Stimulated activated CD4-positive, alpha-beta T cell treated with anti-CD3 and anti-CD28 coated beads, Interleukin-1b, Interleukin-23, amount 100 ng/mL, for 24 hours (primary cell): ENCODE measurements around the gene DAB2IP.
"Not testable (repeated sequence)": the region's sequence is repeated elsewhere in the genome, so short reads cannot be mapped to it uniquely, and the experiment has no call there.

Source experiments
- DNase-seq, 4 experiments: peaks; one replicate each; pipeline ENCODE4 v3.0.0-alpha.2; 2020; ENCODE audit warnings: low read depth in 4 of 4, low spot score in 1 of 4

The DAB2IP gene

DNA sequence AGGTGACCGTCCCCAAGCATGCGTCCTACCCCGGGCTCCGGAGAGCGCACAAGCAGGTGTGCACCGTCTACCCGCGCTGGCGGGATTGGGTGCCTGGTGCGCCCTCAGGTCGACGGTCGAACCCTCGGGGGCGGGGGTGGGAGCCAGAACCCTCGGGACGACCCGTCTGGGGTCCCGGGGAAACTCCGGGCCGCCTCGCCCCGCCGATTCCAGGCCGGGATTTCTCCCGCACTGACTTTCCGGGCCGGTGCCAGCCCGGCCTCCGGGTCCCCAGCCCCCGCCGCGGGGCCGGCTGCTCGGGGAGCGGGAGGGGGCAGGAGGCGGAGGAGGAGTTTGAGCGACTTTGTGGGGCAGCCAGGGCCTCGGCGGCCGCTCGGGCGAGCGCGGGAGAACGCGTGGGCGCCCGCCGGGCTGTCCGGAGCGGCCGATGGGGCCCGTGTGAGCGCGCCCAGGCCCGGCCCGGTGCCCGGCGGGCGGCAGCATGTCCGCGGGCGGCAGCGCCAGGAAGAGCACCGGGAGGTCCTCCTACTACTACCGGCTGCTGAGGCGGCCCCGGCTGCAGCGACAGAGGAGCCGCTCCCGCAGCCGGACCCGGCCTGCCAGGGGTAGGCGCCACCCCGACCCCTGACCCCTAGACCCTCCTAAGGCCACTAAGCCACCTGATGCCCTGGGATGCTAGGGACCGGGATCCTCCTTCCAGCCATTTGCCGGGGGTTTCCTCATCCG lies at the start of gene DAB2IP:
DAB2IP (plus strand) TSS at position 340 of the 726 bp plus-strand sequence; CDS start at position 482, 142 bp downstream.
- no peak for DNase-seq

- DNase-seq, result no peak
These were observed 48.4 kb upstream of the DAB2IP start for GRCh38 chr9:121603028-121603427.

GRCh38 chr9:121604242-121604641 lies 47.2 kb upstream of the DAB2IP start:
- no peak for DNase-seq

GRCh38 chr9:121604654-121605053 lies 46.8 kb upstream of the DAB2IP start:
- no peak for DNase-seq

DNA sequence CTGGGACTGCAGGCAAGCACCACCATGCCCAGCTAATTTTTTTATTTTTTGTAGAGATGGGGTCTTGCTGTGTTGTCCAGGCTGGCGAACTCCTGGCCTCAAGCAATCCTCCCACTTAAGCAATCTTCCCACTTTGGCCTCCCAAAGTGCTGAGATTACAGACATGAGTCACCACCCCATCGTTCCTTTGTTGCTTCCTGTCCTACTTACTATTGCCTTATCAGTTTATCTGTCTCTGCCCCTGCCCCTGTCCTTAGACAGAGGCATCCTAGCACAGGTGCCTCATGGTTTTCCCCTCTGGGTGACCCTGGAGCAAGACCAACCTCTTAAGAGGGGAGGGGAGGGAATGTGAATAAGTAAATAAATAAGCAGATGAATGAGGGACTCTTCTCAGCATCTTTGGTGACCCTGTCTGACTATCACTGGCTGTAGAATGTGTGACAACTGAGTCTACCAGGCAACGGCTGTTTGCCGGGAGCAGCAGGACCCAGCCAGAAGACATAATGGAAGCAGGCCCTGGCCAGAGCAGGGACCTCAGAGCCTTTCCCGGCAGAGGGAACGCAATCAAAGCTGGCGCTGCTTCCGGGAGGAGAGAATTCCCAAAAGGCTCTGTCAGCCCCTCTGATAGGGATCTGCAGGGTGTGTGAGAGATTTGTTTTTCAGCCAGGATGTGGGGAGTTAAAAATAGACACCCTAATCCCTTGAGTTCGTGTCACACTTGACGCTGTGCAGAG lies 43.8 kb upstream of the DAB2IP start:
- DNase-seq, result no peak

DNA sequence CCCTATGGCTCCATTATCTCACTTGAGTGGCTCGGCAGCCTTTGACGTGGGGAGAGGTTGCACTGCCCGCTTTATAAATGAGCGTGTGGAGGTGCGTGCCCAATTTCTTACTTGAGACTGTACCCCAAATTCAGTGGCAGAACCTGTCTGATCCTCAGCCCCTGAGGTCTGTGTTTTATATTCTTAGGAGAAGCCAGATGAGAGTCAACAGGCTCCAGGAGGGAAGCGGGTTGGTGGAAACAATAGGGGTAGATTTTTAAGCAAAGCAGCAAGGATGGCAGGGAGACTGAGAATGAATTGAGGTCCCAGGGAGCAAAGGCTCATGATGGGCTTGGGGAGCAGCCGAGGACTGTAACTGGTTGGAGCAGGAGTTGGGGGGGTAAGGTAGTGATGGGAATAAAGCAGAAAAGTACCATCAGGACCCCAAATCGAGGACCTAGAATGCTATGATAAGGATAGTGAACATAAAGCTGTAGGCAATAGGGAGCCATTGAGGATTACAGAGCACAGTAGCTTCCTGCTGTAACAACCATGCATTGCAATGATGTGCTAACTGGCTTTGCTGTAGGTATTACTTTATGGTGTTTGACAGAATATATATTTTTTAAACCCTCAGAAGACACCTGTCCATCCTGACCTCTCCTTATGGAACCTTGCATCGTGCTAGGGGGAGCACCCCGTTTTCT lies 43.1 kb upstream of the DAB2IP start:
- no peak for DNase-seq

GRCh38 chr9:121609822-121610637 lies 41.4 kb upstream of the DAB2IP start:
- no peak for DNase-seq

DNA sequence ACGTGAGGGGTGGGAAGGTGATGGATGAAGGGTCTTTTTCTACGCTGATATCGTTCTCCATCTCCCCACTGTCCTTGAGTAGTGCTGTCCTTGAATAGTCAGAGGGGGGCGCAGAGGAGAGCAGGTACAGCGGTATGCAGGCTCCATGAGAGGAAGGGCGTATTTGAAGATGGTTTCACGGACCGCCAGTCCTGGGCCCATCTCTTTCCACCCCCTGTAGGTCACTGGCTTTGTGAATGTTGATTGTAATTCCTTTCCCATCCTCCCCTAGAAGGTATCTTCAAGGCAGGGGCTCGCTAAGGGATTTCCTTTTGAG lies 40.8 kb upstream of the DAB2IP start:
- no peak for DNase-seq

DNA sequence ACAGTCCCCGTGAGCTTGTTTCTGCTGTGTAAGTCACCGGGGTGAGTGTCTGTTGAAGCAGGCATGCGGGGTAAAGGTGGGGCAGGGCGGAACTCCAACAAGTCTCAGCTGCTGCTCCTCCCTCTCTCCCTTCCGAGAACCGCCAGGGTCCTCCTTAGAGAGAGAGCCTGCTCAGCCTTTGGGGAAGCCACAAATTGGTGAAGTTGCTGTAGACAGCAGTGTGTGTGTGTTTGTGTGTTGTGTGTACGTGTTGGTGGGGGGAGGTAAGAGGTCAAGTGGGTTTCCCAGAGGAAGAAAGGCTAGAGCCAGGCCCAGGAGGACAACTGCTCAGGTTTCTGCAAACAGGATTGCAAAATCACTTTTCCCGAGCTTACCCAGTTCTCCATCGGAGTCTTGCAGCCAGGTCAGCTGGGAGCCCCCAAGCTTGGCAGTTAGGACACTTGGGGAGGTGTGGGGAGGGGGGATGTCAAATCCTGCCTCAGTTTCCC lies 38.9 kb upstream of the DAB2IP start:
- no peak for DNase-seq

DNA sequence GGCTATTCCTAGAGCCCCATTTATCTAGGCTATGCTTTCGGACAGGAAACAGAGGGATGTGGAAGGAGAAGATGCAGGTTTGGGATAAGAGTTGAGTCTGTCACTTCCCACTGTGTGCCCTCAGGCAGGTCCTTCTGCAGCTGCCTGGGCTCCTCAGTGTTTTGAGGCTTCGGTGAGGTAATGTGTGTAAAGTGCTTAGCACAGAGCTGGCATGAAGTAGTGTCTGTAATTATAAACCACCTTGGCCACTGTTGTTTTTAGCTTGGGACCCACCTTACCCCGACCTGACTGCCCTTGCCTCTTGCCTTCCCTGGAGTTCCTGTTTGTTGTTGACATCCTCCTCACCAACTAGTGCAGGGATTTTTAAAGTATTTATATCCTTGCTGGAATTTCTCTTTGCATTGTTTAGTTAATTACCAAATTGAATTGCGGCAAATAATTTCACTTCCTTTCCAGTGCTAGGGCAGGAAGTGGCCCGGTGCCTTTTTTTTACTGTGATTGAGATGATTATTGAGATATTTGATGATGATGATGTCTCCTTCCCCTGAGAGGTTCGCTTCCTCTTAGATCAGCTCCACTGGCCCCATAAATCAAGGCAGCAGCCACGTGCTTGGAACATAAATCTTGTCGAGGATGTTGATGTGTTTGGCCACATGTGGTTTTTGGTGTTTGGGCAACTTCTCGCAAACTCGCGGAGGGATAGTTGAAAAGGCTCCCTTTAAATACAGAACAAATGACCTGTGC lies 38.3 kb upstream of the DAB2IP start:
- no peak for DNase-seq

- no peak for DNase-seq
These were observed 35.2 kb upstream of the DAB2IP start for GRCh38 chr9:121616123-121616755.

DNA sequence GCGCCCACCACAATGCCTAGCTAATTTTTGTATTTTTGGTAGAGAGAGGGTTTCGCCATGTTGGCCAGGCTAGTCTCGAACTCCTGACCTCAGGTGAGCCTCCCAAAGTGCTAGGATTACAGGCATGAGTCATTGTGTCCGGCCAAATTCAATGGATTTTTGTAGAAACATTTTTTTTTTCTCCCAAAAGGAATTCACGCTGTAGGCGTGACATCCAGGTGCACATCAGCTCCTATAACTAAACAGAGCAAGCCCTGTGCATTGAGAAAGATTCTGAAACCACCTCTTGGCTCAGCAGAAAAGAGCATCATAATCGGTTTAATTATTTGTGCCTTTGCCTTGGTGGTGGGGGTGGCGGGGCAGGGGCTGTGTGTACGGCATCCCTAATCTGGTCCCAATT lies 32.9 kb upstream of the DAB2IP start:
- no peak for DNase-seq

GRCh38 chr9:121618910-121619309 lies 32.5 kb upstream of the DAB2IP start:
- DNase-seq, result not testable (repeated sequence)

DNA sequence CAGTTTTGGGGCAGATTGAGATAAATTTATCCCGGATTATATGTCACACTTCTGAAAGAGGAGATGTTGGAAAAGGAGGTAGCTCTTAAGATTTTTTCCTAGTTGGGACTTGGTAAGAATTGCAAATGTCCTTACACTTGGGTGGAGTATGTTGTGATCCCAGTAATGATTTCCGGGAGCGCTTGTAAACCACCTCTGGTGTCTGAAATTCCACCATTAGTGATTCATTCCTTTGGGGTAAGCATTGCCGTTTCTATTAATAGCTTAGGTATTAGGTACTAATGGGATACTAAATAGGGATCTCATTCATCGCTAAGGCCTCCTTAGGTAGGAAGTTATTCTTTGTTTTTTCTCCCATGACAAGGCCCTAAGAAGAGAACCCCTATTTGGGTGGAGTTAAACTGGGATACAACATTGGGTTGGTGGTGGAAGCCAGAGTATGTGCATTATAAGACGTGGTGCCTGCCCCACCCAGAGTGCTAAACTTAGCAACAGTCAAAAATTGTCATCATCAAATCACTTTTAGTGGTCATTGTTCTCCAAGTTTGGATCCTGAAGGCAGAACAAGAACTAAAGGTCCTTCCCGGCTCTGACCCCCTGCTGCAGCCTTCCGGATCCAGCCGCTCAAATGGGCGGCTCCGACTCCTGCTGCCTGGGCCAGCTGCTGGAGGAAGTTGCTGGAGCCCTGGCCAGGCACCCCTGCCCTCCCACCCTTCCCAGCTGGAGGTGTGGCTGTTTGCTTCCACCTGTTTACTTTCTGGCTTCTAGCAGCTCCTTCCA lies 31.7 kb upstream of the DAB2IP start:
- no peak for DNase-seq

DNA sequence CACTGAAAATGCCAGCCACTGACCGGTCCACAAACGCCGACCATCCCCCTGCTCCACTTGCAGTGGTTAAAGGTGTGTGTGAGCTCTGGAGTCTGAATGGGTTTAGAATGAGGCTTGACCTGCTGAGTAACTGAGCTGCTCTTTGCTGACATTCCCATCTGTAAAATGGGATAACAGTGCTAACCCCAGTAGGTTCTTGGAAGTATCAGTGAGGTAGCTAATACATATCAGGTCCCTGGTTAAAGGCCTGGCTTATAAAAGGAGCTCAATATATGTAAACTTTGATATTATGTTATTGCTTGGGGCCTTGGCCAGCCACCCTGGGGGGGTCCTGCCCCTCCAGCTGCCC lies 31.1 kb upstream of the DAB2IP start:
- DNase-seq, result no peak

- DNase-seq, result no peak
These were observed 30.5 kb upstream of the DAB2IP start for GRCh38 chr9:121620777-121621449.

DNA sequence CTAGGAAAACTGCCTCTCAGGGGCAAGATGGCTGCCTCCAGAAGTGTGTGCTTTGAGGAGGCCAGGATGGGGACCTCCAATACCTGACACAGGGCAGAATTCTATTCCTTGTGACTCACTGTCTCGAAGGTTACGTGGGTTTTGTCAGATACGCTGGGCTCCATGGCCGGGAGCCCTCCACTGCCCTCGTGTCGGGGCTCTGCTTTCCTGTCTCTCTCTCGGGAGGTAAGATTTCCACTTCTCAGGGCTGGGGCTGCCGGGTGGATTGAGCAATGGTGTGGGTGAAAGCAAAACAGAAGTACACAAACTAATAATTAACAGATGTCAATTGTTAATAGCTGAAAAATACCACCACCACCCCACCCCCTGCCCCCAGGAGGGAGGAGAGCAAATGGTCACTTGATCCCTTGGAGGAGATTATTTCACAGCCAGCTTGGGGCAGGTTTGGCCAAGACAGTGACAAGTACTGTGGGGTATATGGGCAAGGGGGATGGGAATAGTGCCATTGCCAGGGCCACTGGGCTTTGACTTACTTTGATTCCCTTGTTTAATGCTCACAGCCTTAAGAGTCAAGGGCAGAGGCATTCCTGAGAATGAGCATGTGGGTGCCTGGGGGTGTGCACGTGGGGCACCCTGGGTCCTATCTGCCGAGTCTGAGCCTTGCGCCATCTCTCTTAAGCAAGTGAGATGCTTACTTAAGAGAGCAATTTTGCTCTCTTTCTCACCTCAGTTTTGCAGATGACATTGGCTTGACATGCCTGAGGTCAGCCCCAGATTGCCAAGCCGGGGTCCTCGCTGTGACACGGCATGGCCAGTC lies 28.8 kb upstream of the DAB2IP start:
- no peak for DNase-seq

DNA sequence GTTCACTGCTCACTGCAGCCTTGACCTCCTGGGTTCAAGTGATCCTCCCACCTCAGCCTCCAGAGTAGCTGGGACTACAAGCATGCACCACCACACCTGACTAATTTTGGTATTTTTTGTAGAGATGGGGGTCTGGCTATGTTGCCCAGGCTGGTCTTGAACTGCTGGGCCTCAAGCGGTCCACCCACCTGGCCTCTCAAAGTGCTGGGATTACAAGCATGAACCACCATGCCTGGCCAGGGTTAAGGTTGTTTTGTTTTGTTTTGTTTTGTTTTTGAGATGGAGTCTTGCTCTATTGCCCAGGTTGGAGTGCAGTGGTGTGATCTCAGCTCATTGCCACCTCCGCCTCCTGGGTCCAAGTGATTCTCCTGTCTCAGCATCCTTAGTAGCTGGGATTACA lies 28.0 kb upstream of the DAB2IP start:
- DNase-seq, result not testable (repeated sequence)
